Stimulated activated CD4-positive, alpha-beta T cell treated with anti-CD3 and anti-CD28 coated beads, Interleukin-15, amount 100 ng/mL, for 24 hours (primary cell): ENCODE data around the gene TXNDC8.
"Not testable (repeated sequence)": the region's sequence is repeated elsewhere in the genome, so short reads cannot be mapped to it uniquely, and the experiment has no call there.

ENCODE experiments used
- DNase-seq: peaks from one replicate; pipeline ENCODE4 v3.0.0-alpha.2; 2020

Gene TXNDC8

DNA sequence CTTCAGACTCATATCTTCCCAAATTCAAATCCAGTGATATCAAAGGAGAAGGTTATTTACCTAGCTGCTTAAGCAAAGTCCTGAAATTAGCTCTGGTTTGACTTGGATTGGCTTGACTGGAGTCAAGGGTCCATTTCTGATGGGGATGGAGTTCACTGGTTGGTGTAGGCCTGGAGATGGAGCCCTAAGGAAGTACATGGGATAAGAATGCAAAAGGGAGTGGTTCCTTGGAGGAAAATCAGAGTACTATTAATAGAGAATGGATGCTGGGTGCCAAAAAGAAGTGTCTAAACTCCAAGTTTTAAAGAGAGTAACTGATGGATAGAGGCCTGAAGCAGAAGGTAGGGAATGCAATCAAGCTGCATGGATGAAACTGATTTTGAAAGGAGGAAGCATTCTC lies 13.8 kb downstream of the TXNDC8 start:
- no peak for DNase-seq

GRCh38 chr9:110320651-110321445 lies 16.8 kb downstream of the TXNDC8 start:
- DNase-seq, result no peak

DNA sequence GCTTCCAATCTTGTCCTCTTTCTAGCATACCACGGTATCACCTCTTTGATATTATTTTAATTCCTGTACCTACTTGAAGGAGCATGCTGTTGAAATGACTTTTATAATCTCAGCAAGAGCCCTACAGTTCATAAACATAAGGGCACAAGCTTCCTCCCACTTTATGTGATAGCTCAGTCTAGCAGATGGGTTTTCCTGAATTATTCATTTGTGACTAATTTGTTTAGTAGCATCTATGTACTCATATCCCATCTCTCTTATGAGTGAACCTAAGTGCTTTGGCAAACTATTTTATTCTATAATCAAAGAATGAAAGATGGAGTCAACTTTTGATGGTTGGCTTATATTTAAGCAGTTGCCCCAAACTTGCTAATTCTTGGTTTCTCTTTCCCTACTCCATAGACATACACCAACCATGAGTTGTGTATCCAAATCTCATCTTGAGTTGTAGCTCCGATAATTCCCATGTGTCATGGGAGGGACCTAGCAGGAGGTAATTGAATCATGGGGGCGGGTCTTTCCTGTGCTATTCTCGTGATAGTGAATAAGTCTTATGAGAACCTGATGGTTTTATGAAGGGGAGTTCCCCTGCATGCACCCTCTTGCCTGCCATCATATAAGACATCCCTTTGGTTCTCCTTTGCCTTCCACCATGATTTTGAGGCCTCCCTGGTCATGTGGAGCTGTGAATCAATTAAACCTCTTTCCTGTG lies 17.7 kb downstream of the TXNDC8 start:
- no peak for DNase-seq

GRCh38 chr9:110317911-110318310 lies 19.8 kb downstream of the TXNDC8 start:
- DNase-seq, result no peak

DNA sequence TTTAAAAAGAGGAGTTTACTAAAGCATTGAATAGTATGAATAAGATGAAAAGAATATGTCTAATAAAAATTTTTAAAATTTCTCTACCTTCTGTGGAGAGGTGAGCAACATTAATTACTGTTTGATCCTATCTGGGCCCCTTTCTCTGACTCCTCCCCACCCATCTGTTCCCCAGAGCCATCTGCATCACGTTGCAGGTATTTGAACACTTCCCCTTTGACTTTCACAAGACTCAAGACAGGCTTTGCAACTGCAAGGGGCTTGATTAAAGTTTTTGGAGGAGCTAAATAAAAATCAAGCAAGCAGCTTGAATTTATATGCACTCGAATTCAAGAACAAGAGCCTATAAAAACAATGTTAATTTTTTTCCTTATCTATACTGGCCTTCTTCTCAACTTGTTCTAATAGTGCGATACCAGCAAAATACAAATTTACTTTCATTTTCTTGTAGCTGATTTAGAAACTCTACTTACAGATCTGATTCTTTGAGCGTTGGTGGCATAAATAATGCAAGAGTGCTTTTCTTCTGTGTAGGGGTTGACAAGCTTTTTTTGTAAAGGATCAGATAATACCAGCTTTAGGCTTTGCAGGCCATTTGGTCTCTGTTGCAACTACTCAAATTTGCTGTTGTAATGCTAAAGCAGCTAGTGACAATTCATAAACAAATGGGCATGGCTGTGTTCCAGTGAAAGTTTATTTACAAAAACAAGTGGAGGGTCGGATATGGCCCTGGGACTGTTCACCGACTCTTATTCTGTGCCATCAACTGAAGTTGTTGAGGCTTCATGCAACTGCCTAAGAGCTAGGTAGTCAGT lies 21.2 kb downstream of the TXNDC8 start:
- no peak for DNase-seq

GRCh38 chr9:110311978-110312377 lies 25.7 kb downstream of the TXNDC8 start:
- not testable (repeated sequence) for DNase-seq

DNA sequence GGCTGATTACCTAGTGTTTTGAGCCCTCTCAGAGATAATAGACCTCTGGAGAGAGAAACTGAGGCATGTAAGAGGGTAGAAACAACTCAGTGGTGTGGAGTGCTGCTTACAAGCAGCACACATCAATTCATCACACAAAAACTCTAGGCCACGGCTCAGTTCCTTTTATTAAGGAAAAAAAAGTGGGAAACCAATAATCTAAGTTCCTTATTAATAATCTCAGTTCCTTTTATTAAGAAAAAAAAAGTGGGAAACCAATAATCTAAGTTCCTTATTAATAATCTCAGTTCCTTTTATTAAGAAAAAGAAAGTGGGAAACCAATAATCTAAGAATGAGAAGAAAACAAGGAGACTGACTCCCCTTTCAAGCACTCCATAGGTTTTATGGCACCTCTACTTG lies 28.0 kb downstream of the TXNDC8 start:
- DNase-seq, result no peak

GRCh38 chr9:110308633-110309038 lies 29.0 kb downstream of the TXNDC8 start:
- DNase-seq, result no peak

- no peak for DNase-seq
These were observed 30.5 kb downstream of the TXNDC8 start for GRCh38 chr9:110307191-110307590.

GRCh38 chr9:110303133-110303532 lies 34.5 kb downstream of the TXNDC8 start:
- DNase-seq, result no peak

- DNase-seq, result no peak
These were observed 39.5 kb downstream of the TXNDC8 start for GRCh38 chr9:110298043-110298605.

- DNase-seq, result no peak
These were observed 44.4 kb downstream of the TXNDC8 start for GRCh38 chr9:110293248-110293647.

DNA sequence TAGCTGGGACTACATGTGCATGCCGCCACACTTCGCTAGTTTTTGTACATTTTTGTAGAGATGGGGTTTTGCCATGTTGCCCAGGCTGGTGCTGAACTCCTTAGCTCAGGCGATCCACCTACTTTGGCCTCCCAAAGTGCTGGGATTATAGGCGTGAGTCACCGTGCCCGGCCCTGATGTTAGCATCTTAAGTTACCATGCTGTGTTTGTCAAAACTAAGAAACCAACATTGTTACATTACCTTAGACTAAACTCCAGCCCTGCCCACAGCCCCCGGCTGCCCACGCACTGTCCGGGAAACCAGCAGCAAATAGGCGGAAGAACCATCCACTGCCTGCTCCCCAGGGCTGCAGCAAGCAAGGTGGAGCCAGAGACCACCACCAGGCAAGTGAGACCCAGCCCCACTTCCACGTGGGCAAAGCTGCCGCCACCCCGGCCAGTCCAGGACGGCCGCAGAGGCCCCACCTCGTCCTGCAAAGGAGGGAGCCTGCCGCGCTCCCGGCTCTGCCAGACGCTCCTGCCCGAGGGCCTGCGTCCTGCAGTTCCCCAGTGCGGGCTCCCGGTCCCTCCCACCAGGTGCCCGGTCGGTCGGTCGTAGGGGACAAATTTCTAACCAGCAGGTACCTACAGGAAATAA lies 45.6 kb downstream of the TXNDC8 start:
- DNase-seq, result no peak

GRCh38 chr9:110290001-110290400 lies 47.7 kb downstream of the TXNDC8 start:
- no peak for DNase-seq

- DNase-seq, result no peak
These were observed 49.2 kb downstream of the TXNDC8 start for GRCh38 chr9:110288503-110288902.

- DNase-seq, result no peak
These were observed 50.4 kb downstream of the TXNDC8 start for GRCh38 chr9:110287289-110287680.

DNA sequence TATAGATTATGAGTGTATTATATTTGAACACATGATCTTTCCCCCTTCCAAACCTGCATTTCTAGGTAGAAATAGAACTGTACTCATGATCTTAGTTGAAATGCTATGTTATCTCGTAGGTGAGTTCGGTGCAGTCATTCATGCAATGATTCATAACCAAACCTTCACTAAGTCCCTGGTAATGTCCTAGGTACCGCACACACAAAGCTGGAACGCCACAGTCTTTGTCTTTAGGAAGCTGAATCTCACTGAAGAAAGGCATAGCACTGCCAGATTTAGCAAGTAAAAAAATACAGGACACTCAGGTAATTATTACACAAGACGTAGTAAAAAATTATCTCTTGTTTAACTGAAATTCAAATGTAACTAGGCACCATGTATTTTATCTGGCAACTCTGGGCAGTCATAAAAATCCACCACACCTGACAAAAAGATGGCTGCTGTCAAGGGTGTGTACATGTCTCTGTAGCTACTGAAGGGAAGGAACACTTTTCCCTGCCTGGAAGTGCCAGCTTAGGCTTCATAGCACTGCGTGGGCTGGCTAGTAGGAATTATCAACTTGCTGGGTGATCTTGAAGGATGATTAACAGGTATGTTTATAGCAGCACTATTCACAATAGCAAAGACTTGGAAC lies 53.3 kb downstream of the TXNDC8 start:
- DNase-seq, result no peak

DNA sequence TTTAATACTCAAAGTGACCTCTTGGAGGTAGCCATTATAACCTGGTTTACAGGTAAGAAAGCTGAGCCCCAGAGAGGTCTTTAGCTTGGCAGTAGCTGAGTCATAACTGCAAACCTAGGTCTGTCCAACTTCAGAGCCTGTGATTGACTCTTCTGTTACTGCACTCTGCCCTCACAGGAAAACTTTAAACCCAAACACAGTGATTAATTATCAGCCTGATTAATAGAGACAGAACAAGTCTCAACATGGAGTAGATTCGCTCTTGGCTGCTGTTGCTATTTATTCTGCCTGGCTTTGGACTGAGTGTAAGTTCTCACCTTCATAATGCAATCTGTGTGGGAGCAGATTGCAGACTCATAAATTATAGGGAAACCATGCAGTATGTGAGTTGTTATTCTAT lies 53.9 kb downstream of the TXNDC8 start:
- DNase-seq, result no peak

- no peak for DNase-seq
These were observed 55.0 kb downstream of the TXNDC8 start for GRCh38 chr9:110282739-110283081.

DNA sequence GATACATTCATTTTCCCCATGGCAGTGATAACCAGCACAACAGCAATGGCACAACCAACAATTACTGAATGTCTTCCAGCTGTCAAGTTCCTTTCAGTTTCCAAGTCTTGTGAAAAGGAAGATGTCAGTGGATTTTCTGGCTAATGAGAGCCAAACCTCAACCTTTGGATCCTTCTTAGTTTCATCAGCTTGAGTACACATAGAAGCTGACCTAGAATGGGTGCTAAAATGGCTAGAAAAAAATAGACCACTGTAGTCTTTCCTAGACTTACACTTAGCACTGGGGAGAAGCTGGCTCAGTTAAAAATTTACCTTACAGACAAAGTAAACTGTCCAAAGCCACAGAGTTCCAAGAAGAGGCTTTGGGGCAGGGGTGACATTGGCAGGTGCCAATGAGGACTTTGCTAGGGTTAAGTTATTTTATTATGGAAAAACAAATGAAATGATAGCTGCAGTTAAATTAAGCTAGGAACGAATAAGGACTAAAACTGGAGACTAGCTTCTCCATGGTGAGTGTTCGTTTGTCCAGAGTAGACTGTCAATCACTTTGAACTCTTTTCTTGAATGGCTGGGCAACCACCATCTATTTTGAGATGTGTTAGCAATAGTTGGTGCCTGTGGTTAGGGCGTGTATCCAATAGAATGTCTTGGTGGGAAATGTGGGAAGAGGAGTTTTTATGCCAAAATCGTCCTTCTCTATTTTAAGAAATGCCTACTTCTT lies 55.5 kb downstream of the TXNDC8 start:
- no peak for DNase-seq

- DNase-seq, result no peak
These were observed 59.5 kb downstream of the TXNDC8 start for GRCh38 chr9:110278080-110278707.
